Measurements from ENCODE around the gene ZNF281. TPM values are rescaled to one million over a fixed set of nuclear protein-coding genes. Genes with fewer than 3 reads are reported as not detected.
A peak's percentile ranks its signal among the peaks of the same experiment; 100 is the strongest.

The ZNF281 gene
- total RNA-seq, 1 experiment from 2014 or later = 23.3 TPM

- Histone ChIP-seq H3K9ac (ENCODE audit: low read length) (no peak overlapping the region), H3K27ac (ENCODE audit: low read depth, low read length) (no peak overlapping the region), H2AFZ (ENCODE audit: low read depth, low read length, poor library complexity, severe bottlenecking) (no peak overlapping the region), H3K9me3 (ENCODE audit: control insufficient read depth in 1 of 2, insufficient read depth in 1 of 2, low read depth in 1 of 2, low read length in 2 of 2) (no peaks in the 10 kb centered on the region), H4K20me1 (ENCODE audit: insufficient read depth) (no peaks in the 10 kb centered on the region), H3K79me2 (ENCODE audit: insufficient read depth, low read length) (no peaks in the 10 kb centered on the region), H3K9me2 (ENCODE audit: insufficient read depth) (no peaks in the 10 kb centered on the region), H3K4me3 (replicated peaks in 1 of 2; ENCODE audit: low read depth in 1 of 2, low read length in 2 of 2) (no peak overlapping the region), H3K36me3 (ENCODE audit: control insufficient read depth in 1 of 2, insufficient read depth in 2 of 2, low read length in 2 of 2) (no peaks in the 10 kb centered on the region), H3K4me1 (ENCODE audit: control insufficient read depth in 1 of 2, insufficient read depth in 2 of 2, low read length in 2 of 2) (peaks cover 0 to 33% of the 10 kb centered on the region in 2 experiments; a peak in 3 of 4 replicates), H3K27me3 (ENCODE audit: insufficient read depth, low read length) (no peaks in the 10 kb centered on the region), H3K4me2 (ENCODE audit: low read length) (peak overlapping the region; percentile 26; the same call in 1 of the 2 replicates)
- no TSS peak for BruUV-seq (replicated peaks)
- POLR2A ChIA-PET = no interaction called here
- intact Hi-C loops (cut with micrococcal nuclease) = no loop called here
- no peak for TF ChIP-seq SRF (IDR thresholded peaks at IDR 0.05; ENCODE audit: low read depth)
- TF ChIP-seq EGR1 (IDR thresholded peaks at IDR 0.05; ENCODE audit: low read depth) = 0 out of 2 replicates have a peak, but pooled peaks have one; percentile 26
- DNase-seq (ENCODE audit: low read depth, low spot score) = no peak
- ATAC-seq = no peak
- CTCF ChIA-PET = no interaction called here
- RAD21 ChIA-PET (ENCODE audit: low non-redundant PET in 1 of 2, low total read pairs in 2 of 2, uncharacterized antibody in 2 of 2, unreplicated experiment in 2 of 2) = no interaction called here
These were observed 35.1 kb downstream of the ZNF281 start for GRCh38 chr1:200374569-200375295.

GRCh38 chr1:200373811-200374231 is 36.0 kb downstream of the ZNF281 start:
- Histone ChIP-seq H3K4me1 (ENCODE audit: control insufficient read depth in 1 of 2, insufficient read depth in 2 of 2, low read length in 2 of 2) (peaks cover 0 to 26% of the 10 kb centered on the region in 2 experiments; a peak in 3 of 4 replicates), H2AFZ (ENCODE audit: low read depth, low read length, poor library complexity, severe bottlenecking) (no peak overlapping the region), H3K27ac (ENCODE audit: low read depth, low read length) (no peak overlapping the region), H3K79me2 (ENCODE audit: insufficient read depth, low read length) (no peaks in the 10 kb centered on the region), H4K20me1 (ENCODE audit: insufficient read depth) (no peaks in the 10 kb centered on the region), H3K36me3 (ENCODE audit: control insufficient read depth in 1 of 2, insufficient read depth in 2 of 2, low read length in 2 of 2) (no peaks in the 10 kb centered on the region), H3K9me3 (ENCODE audit: control insufficient read depth in 1 of 2, insufficient read depth in 1 of 2, low read depth in 1 of 2, low read length in 2 of 2) (no peaks in the 10 kb centered on the region), H3K27me3 (ENCODE audit: insufficient read depth, low read length) (no peaks in the 10 kb centered on the region), H3K9me2 (ENCODE audit: insufficient read depth) (no peaks in the 10 kb centered on the region), H3K9ac (ENCODE audit: low read length) (no peak overlapping the region), H3K4me2 (ENCODE audit: low read length) (0 out of 2 replicates have a peak overlapping the region, but pooled peaks have one; percentile 26), H3K4me3 (replicated peaks in 1 of 2; ENCODE audit: low read depth in 1 of 2, low read length in 2 of 2) (no peak overlapping the region)
- RAD21 ChIA-PET (ENCODE audit: low non-redundant PET in 1 of 2, low total read pairs in 2 of 2, uncharacterized antibody in 2 of 2, unreplicated experiment in 2 of 2) = no interaction called here
- no TSS peak for BruUV-seq (replicated peaks)
- no peak for DNase-seq (ENCODE audit: low read depth, low spot score)
- CTCF ChIA-PET = no interaction called here
- ATAC-seq = no peak
- POLR2A ChIA-PET = interaction anchor here (1.3 kb wide), 1 partner anchor 10 kb away, joined by 3 read pairs; no protein-coding TSS in a partner anchor
- intact Hi-C loops (cut with micrococcal nuclease) = no loop called here
- TF ChIP-seq CTCF (IDR thresholded peaks at IDR 0.05 in 2 of 3, conservative IDR thresholded peaks at IDR 0.05 in 1 of 3; ENCODE audit: borderline replicate concordance in 1 of 3, insufficient read depth in 1 of 3, low read depth in 2 of 3, low read length in 2 of 3) = no peak
- no peak for TF ChIP-seq REST (IDR thresholded peaks at IDR 0.05; ENCODE audit: low read depth)
- TF ChIP-seq SIN3A (IDR thresholded peaks at IDR 0.05; ENCODE audit: low read depth) = no peak
- TF ChIP-seq CEBPB (IDR thresholded peaks at IDR 0.05; ENCODE audit: low read depth) = no peak
- no peak for TF ChIP-seq FOSL1 (IDR thresholded peaks at IDR 0.05; ENCODE audit: low read depth)
- TF ChIP-seq YY1 (IDR thresholded peaks at IDR 0.05; ENCODE audit: extremely low read depth, insufficient replicate concordance, low read depth, low read length) = no peak
- TF ChIP-seq MAX (IDR thresholded peaks at IDR 0.05) = no peak
- no peak for TF ChIP-seq POLR2AphosphoS5 (IDR thresholded peaks at IDR 0.05; ENCODE audit: low read depth, low read length)
- TF ChIP-seq CBX3 (IDR thresholded peaks at IDR 0.05; ENCODE audit: low read depth) = no peak
- TF ChIP-seq ELF1 (IDR thresholded peaks at IDR 0.05; ENCODE audit: borderline replicate concordance, low read depth) = no peak
- TF ChIP-seq SP1 (IDR thresholded peaks at IDR 0.05; ENCODE audit: low read depth) = no peak
- no peak for TF ChIP-seq SRF (IDR thresholded peaks at IDR 0.05; ENCODE audit: low read depth)
- TF ChIP-seq EGR1 (IDR thresholded peaks at IDR 0.05; ENCODE audit: low read depth) = no peak

All from HCT116 (cell line).